Progenitor cell of endocrine pancreas (in vitro differentiated cells): ENCODE results near the gene CTXND1. TPM values are rescaled to one million over a fixed set of nuclear protein-coding genes. Genes with fewer than 3 reads are reported as not detected.
"Not testable (repeated sequence)": the region's sequence is repeated elsewhere in the genome, so short reads cannot be mapped to it uniquely, and the experiment has no call there.

Source experiments
- DNase-seq: peaks from one replicate; pipeline ENCODE4 v3.0.0; 2021; ENCODE audit warnings: low spot score; ENCODE audit not compliant: unreplicated experiment
- H3K27ac Mint-ChIP-seq: 2 replicates; pipeline ENCODE4 v1.8.0; 2021; ENCODE audit warnings: mild to moderate bottlenecking, moderate library complexity, mixed read lengths
- H3K27me3 Mint-ChIP-seq: 2 replicates; pipeline ENCODE4 v1.8.0; 2021; ENCODE audit warnings: mixed read lengths
- H3K36me3 Mint-ChIP-seq: 2 replicates; pipeline ENCODE4 v1.8.0; 2022; ENCODE audit warnings: mixed read lengths; ENCODE audit not compliant: insufficient read depth
- H3K4me1 Mint-ChIP-seq: 2 replicates; pipeline ENCODE4 v1.8.0; 2021; ENCODE audit warnings: low read depth, mixed read lengths
- H3K4me3 Mint-ChIP-seq: 2 replicates; pipeline ENCODE4 v1.8.0; 2021; ENCODE audit warnings: low read depth, mild to moderate bottlenecking, moderate library complexity, mixed read lengths
- H3K9me3 Mint-ChIP-seq: 2 replicates; pipeline ENCODE4 v1.8.0; 2021; ENCODE audit warnings: low read depth, mixed read lengths
- CTCF ChIP-seq: fragments of 200-600 bp; sonication (generic); IDR thresholded peaks from one replicate; pipeline ENCODE4 v1.5.0; 2021; ENCODE audit warnings: antibody characterized with exemption, mild to moderate bottlenecking; ENCODE audit not compliant: unreplicated experiment
- long read RNA-seq: library from polyadenylated mRNA; unstranded; transcript quantifications from one replicate; pipeline ENCODE4 v2.0.0, GENCODE V29; 2020
- total RNA-seq: library from RNA; stranded (reverse); gene quantifications from 2 replicates; pipeline ENCODE4 v1.2.1, GENCODE V29; 2021

The CTXND1 gene
- 1.1 TPM in 2 replicates for total RNA-seq
- long read RNA-seq: 0 reads

DNA sequence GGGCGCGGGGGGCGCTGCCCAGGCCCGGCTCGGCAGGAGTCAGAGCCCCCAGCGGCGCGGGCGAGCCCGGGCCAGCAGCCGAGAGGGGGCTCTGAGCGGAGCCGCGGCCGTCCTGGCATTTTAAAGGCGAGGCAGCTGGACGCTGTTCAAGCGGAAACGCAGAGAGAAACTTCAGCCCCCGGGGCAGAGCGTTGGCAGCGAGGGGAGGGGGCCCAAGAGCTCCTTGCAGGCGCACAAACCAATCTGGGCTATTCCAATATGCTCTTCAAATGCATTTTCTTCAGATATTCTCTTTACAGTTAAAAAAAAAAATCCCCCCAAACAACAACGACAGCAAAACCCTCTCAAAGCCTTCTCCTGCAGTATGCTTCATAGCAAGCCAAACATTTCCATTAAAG, at the start of gene CTXND1:
Gene CTXND1 (minus strand): TSS at position 93 of the 398 bp plus-strand sequence. CDS start 50,264 bp downstream, outside the sequence.
- Mint-ChIP-seq H3K4me1 (peaks cover 34% of the 10 kb centered on the region), H3K4me3 (peak within 1 kb of the TSS; percentile 69), H3K36me3 (no peaks in the 10 kb centered on the region), H3K9me3 (no peaks in the 10 kb centered on the region), H3K27me3 (peaks cover 45% of the 10 kb centered on the region), H3K27ac (peak within 1 kb of the TSS; percentile 46)
- no peak for DNase-seq
- no peak for TF ChIP-seq CTCF

- Mint-ChIP-seq H3K4me1 (peaks cover 5% of the 10 kb centered on the region), H3K36me3 (no peaks in the 10 kb centered on the region), H3K4me3 (no peak overlapping the region), H3K9me3 (peaks cover 3% of the 10 kb centered on the region), H3K27ac (peak overlapping the region; percentile 51), H3K27me3 (peaks cover 3% of the 10 kb centered on the region)
- no peak for DNase-seq
- no peak for TF ChIP-seq CTCF
These were observed 49.5 kb upstream of the CTXND1 start for GRCh38 chr15:80301472-80301871.

- not testable (repeated sequence) for DNase-seq, H3K9me3 Mint-ChIP-seq, H3K4me1 Mint-ChIP-seq, H3K27me3 Mint-ChIP-seq, H3K4me3 Mint-ChIP-seq, H3K36me3 Mint-ChIP-seq, H3K27ac Mint-ChIP-seq
These were observed 43.8 kb upstream of the CTXND1 start for GRCh38 chr15:80295777-80296176.

GRCh38 chr15:80292079-80292478, 40.1 kb upstream of the CTXND1 start:
- no peak for TF ChIP-seq CTCF
- no peak overlapping the region for H3K4me3 Mint-ChIP-seq
- peaks cover 2% of the 10 kb centered on the region for H3K4me1 Mint-ChIP-seq
- peaks cover 4% of the 10 kb centered on the region for H3K27me3 Mint-ChIP-seq
- H3K27ac Mint-ChIP-seq: no peak overlapping the region
- no peaks in the 10 kb centered on the region for H3K36me3 Mint-ChIP-seq
- DNase-seq: no peak
- no peaks in the 10 kb centered on the region for H3K9me3 Mint-ChIP-seq

DNA sequence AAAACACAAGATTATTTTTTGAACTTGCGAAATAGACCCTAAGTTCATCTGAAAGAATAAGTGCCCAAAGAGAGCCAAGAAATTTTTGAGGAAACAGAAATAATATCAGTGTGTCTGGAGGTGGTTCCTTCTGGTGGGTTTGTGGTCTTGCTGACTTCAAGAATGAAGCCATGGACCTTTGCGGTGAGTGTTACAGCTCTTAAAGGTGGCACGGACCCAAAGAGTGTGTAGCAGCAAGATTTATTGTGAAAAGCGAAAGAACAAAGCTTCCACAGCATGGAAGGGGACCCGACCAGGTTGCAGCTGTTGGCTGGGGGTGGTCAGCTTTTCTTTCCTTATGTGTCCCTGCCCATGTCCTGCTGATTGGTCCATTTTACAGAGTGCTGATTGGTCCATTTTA, 38.9 kb upstream of the CTXND1 start:
- H3K27me3 Mint-ChIP-seq, DNase-seq, H3K4me1 Mint-ChIP-seq, H3K36me3 Mint-ChIP-seq, H3K4me3 Mint-ChIP-seq, H3K27ac Mint-ChIP-seq, H3K9me3 Mint-ChIP-seq: not testable (repeated sequence)

- peaks cover 2% of the 10 kb centered on the region for H3K4me1 Mint-ChIP-seq
- H3K36me3 Mint-ChIP-seq: no peaks in the 10 kb centered on the region
- H3K27ac Mint-ChIP-seq: no peak overlapping the region
- no peaks in the 10 kb centered on the region for H3K9me3 Mint-ChIP-seq
- TF ChIP-seq CTCF: no peak
- DNase-seq: no peak
- H3K27me3 Mint-ChIP-seq: peaks cover 4% of the 10 kb centered on the region
- H3K4me3 Mint-ChIP-seq: no peak overlapping the region
These were observed 37.8 kb upstream of the CTXND1 start for GRCh38 chr15:80289528-80290495.
